Panc1 (cell line): Measurements from ENCODE around the gene COPS8. TPM values are rescaled to one million over a fixed set of nuclear protein-coding genes. Genes with fewer than 3 reads are reported as not detected.

Experiments
- ATAC-seq: fragments of 200-7000 bp; cut with Tn5 transposase; 2 replicates; pipeline ENCODE4 v1.9.1; 2020; ENCODE audit warnings: mild to moderate bottlenecking, moderate library complexity
- BruUV-seq: library from RNA; stranded (reverse); fragments of 400-500 nt; replicated peaks from 2 replicates; lab custom pipeline; 2021; lab: Mats Ljungman, UMichigan
- CTCF ChIA-PET: fragments of 300-600 bp; sonication (Branson Sonifier 250); formaldehyde crosslinking; loops from one replicate; lab custom pipeline; 2022; ENCODE audit warnings: antibody characterized with exemption; lab: Charles Lee
- POLR2A ChIA-PET: fragments of 300-600 bp; sonication (Branson Sonifier 250); formaldehyde crosslinking; loops from one replicate; lab custom pipeline; 2022; ENCODE audit warnings: antibody characterized with exemption; lab: Charles Lee
- DNase-seq: peaks from one replicate; pipeline ENCODE4 v3.0.0-alpha.2; 2010; ENCODE audit warnings: low read depth, low spot score
- H3K27ac ChIP-seq: 2 replicates; pipeline ENCODE4 v1.5.1; 2011; ENCODE audit warnings: mild to moderate bottlenecking, low read length, inconsistent platforms
- H3K27me3 ChIP-seq: fragments of 200-500 bp; sonication (Bioruptor generic); 2 replicates; pipeline ENCODE4 v1.6.0; 2014; ENCODE audit warnings: low read length, inconsistent platforms; ENCODE audit not compliant: control insufficient read depth, insufficient read depth
- H3K36me3 ChIP-seq: fragments of 200-500 bp; sonication (Bioruptor generic); 2 replicates; pipeline ENCODE4 v1.5.1; 2014; ENCODE audit warnings: inconsistent platforms, mild to moderate bottlenecking, low read length, moderate library complexity; ENCODE audit not compliant: control insufficient read depth, insufficient read depth
- H3K4me1 ChIP-seq: 2 replicates; pipeline ENCODE4 v1.5.1; 2011; ENCODE audit warnings: inconsistent platforms, mild to moderate bottlenecking, low read length, moderate library complexity; ENCODE audit not compliant: control insufficient read depth, insufficient read depth
- H3K4me3 ChIP-seq, 2 experiments: 2 replicates each; pipeline ENCODE4 v1.5.1; 2011 to 2012; ENCODE audit warnings: low read depth in 2 of 2, low read length in 2 of 2, mild to moderate bottlenecking in 2 of 2, inconsistent platforms in 1 of 2, moderate library complexity in 1 of 2
- H3K9me3 ChIP-seq: fragments of 200-500 bp; sonication (Bioruptor generic); 2 replicates; pipeline ENCODE4 v1.5.1; 2014; ENCODE audit warnings: low read depth, mild to moderate bottlenecking, inconsistent platforms, low read length, moderate library complexity; ENCODE audit not compliant: control insufficient read depth, insufficient read depth
- POLR2AphosphoS5 ChIP-seq: IDR thresholded peaks from 2 replicates; pipeline ENCODE4 v1.6.1; 2012; ENCODE audit warnings: mild to moderate bottlenecking, low read depth, low read length, moderate library complexity
- REST ChIP-seq, 2 experiments: IDR thresholded peaks; 2 replicates each; pipeline ENCODE4 v1.6.1; 2011 to 2012; ENCODE audit warnings: low read depth in 2 of 2, control low read depth in 1 of 2, low read length in 1 of 2, mild to moderate bottlenecking in 1 of 2, moderate library complexity in 1 of 2; ENCODE audit not compliant: insufficient read depth in 1 of 2
- SIN3A ChIP-seq: IDR thresholded peaks from 2 replicates; pipeline ENCODE4 v1.6.1; 2012; ENCODE audit warnings: low read depth, mild to moderate bottlenecking, low read length, moderate library complexity, borderline replicate concordance; ENCODE audit not compliant: insufficient read depth
- TCF7L2 ChIP-seq: IDR thresholded peaks from 2 replicates; pipeline ENCODE4 v1.6.1; 2011; ENCODE audit warnings: mild to moderate bottlenecking, low read depth, low read length, inconsistent platforms
- in situ Hi-C: cut with HindIII; loops from 2 replicates; pipeline ENCODE4 v1.10.0; 2016; ENCODE audit warnings: low sequenced_read_pairs, low pct_unique_long_range_greater_than_20kb
- intact Hi-C: fragments of 100-400 bp; cut with micrococcal nuclease; formaldehyde crosslinking; loops from one replicate; pipeline ENCODE4 v1.10.0; 2022; ENCODE audit not compliant: unreplicated experiment
- total RNA-seq: library from RNA; stranded (reverse); gene quantifications from one replicate; pipeline ENCODE4 v1.2.1, GENCODE V29; 2021; ENCODE audit not compliant: unreplicated experiment
- TF ChIP-seq, protein P1 (sequence below): fragments of 450-650 bp; IDR thresholded peaks from 2 replicates; pipeline ENCODE4 v1.5.1; 2017; ENCODE audit warnings: mild to moderate bottlenecking

Gene COPS8
- total RNA-seq, 1 experiment from 2014 or later: 57.9 TPM

DNA sequence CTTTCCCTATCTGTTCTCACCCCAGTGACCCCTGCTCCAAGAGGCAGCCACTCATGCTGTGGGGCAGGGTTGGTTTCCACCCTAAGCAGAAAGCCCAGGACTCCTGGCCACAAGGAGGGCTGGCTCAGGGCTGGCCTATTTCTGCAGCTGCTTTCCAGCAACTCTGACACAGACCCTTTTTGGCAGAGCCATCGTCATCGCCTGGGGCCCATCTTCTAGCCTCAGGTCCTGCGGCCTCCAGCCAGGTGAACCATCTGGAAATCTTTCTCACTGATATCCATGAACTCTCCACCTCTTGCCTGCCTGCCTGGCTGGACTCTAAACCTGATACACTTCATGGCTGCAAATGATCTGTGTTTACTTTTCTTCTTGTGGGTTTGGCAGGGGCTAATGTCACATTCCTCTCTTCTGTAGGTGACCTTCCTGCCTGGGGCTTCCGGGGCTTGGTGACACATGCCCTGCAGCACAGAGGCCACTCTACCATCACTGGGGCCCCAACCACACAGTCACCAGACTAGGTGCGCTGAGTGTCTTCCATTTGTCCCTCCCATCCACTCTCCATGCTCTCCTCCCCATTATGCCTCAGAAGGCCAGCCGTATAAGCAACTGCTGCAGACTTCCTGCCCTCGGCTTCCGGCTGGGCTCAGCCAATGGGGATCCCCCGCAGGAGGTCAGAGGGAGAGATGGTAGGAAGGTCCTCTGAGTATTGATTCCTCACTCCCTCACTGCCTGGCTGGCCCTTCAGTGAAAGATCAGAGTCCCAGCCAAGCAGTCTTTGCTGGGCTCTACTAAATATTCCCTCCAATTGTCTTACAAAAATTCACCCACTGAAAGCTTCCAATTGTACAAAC lies 9.7 kb upstream of the COPS8 start:
- ATAC-seq: peak; percentile 62

GRCh38 chr2:237081596-237081995 lies 4.1 kb upstream of the COPS8 start:
- intact Hi-C loops: no loop called here
- Histone ChIP-seq H3K27me3 (no peaks in the 10 kb centered on the region), H3K4me1 (0 out of 2 replicates have a peak, but pooled peaks cover 4% of the 10 kb centered on the region), H3K27ac (no peak overlapping the region), H3K4me3 (no peak overlapping the region), H3K9me3 (no peaks in the 10 kb centered on the region), H3K36me3 (peaks cover 2% of the 10 kb centered on the region; the same call in 1 of the 2 replicates)
- ChIA-PET CTCF (no interaction called here), POLR2A (no interaction called here)
- ATAC-seq (no peak), DNase-seq (no peak)
- in situ Hi-C loops: no loop called here
- TF ChIP-seq REST (IDR thresholded peaks at IDR 0.05; ENCODE audit: insufficient read depth in 1 of 2, low read depth in 2 of 2, low read length in 1 of 2) (no peak), TCF7L2 (no peak), POLR2AphosphoS5 (no peak), SIN3A (no peak)
- TF ChIP-seq, protein P1, sequence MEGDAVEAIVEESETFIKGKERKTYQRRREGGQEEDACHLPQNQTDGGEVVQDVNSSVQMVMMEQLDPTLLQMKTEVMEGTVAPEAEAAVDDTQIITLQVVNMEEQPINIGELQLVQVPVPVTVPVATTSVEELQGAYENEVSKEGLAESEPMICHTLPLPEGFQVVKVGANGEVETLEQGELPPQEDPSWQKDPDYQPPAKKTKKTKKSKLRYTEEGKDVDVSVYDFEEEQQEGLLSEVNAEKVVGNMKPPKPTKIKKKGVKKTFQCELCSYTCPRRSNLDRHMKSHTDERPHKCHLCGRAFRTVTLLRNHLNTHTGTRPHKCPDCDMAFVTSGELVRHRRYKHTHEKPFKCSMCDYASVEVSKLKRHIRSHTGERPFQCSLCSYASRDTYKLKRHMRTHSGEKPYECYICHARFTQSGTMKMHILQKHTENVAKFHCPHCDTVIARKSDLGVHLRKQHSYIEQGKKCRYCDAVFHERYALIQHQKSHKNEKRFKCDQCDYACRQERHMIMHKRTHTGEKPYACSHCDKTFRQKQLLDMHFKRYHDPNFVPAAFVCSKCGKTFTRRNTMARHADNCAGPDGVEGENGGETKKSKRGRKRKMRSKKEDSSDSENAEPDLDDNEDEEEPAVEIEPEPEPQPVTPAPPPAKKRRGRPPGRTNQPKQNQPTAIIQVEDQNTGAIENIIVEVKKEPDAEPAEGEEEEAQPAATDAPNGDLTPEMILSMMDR: no peak
- BruUV-seq: no TSS peak

More for the DNA sequence above, 9.7 kb upstream of the COPS8 start:
- Histone ChIP-seq H3K4me3 (no peak overlapping the region), H3K36me3 (no peaks in the 10 kb centered on the region), H3K9me3 (no peaks in the 10 kb centered on the region), H3K4me1 (no peaks in the 10 kb centered on the region), H3K27me3 (no peaks in the 10 kb centered on the region), H3K27ac (no peak overlapping the region)
- intact Hi-C loops: no loop called here
- ChIA-PET CTCF (no interaction called here), POLR2A (no interaction called here)
- no TSS peak for BruUV-seq
- DNase-seq: no peak
- TF ChIP-seq SIN3A: no peak
- TF ChIP-seq REST (IDR thresholded peaks at IDR 0.05; ENCODE audit: insufficient read depth in 1 of 2, low read depth in 2 of 2, low read length in 1 of 2): no peak
- no peak for TF ChIP-seq TCF7L2
- TF ChIP-seq, protein P1: no peak
- TF ChIP-seq POLR2AphosphoS5: no peak
- in situ Hi-C loops: no loop called here
